Activated CD4-positive, alpha-beta memory T cell treated with anti-CD3 and anti-CD28 coated beads, Interleukin-2, amount 10 ng/mL, durations not matched to agents 7 days and 5 days (primary cell): Measurements from ENCODE around the gene MUC21. TPM values are rescaled to one million over a fixed set of nuclear protein-coding genes. Genes with fewer than 3 reads are reported as not detected.
"Not testable (repeated sequence)": the region's sequence is repeated elsewhere in the genome, so short reads cannot be mapped to it uniquely, and the experiment has no call there.

Experiments used
- CTCF ChIA-PET: fragments of 350-600 bp; sonication (Branson Sonifier 250); formaldehyde crosslinking; loops from one replicate; lab custom pipeline; 2021; ENCODE audit warnings: antibody characterized with exemption, inconsistent platforms; lab: Charles Lee
- POLR2A ChIA-PET: fragments of 350-600 bp; sonication (Branson Sonifier 250); formaldehyde crosslinking; loops from one replicate; lab custom pipeline; 2021; ENCODE audit warnings: antibody characterized with exemption; lab: Charles Lee
- DNase-seq: peaks from one replicate; pipeline ENCODE4 v3.0.0-alpha.2; 2020
- H3K27ac Mint-ChIP-seq: one replicate; pipeline ENCODE4 v1.8.0; 2021; ENCODE audit warnings: mild to moderate bottlenecking, mixed read lengths
- H3K27me3 Mint-ChIP-seq: one replicate; pipeline ENCODE4 v1.8.0; 2021; ENCODE audit warnings: mixed read lengths
- H3K36me3 Mint-ChIP-seq: one replicate; pipeline ENCODE4 v1.8.0; 2021; ENCODE audit warnings: low read depth, mixed read lengths
- H3K4me1 Mint-ChIP-seq: one replicate; pipeline ENCODE4 v1.8.0; 2021; ENCODE audit warnings: mixed read lengths
- H3K4me3 Mint-ChIP-seq: one replicate; pipeline ENCODE4 v1.8.0; 2021; ENCODE audit warnings: mild to moderate bottlenecking, mixed read lengths
- H3K9me3 Mint-ChIP-seq: one replicate; pipeline ENCODE4 v1.8.0; 2021; ENCODE audit warnings: mixed read lengths
- total RNA-seq, 2 experiments: library from RNA; stranded (reverse); gene quantifications; one replicate each; pipeline ENCODE4 v1.2.3, GENCODE V29; 2021

MUC21 gene
- total RNA-seq, 2 experiments from 2014 or later, result not detected

DNA sequence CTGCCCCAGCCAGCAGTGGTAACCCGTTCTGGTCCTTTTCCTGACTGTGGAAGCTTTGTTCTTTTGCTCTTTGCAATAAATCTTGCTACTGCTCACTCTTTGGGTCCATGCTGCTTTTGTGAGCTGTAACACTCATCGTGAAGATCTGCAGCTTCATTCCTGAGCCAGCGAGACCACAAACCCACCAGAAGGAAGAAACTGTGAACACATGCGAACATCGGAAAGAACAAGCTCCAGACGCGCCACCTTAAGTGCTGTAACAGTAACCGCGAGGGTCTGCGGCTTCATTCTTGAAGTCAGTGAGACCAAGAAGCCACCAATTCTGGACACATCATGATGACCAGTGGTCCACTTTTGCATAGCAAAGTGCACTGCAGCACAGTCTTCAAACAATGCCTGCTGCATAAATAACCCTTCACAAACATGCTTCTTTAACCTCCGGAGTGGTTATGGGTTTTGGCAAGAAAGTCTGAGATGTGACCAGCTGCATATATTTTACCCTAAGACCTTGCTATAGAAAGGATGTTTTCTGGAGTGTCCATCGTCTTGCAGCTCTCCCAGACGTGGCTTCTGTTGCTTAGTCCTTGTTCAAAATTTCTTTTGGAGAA is 17.9 kb downstream of the MUC21 start:
- H3K36me3 Mint-ChIP-seq, result no peaks in the 10 kb centered on the region
- peaks cover 2% of the 10 kb centered on the region for H3K4me1 Mint-ChIP-seq
- H3K27me3 Mint-ChIP-seq, result peaks cover 4% of the 10 kb centered on the region
- ChIA-PET CTCF (no interaction called here), POLR2A (no interaction called here)
- no peak overlapping the region for H3K27ac Mint-ChIP-seq
- no peaks in the 10 kb centered on the region for H3K9me3 Mint-ChIP-seq
- H3K4me3 Mint-ChIP-seq, result no peak overlapping the region
- DNase-seq, result no peak

- CTCF ChIA-PET, result no interaction called here
- H3K36me3 Mint-ChIP-seq, result no peaks in the 10 kb centered on the region
- no peak for DNase-seq
- POLR2A ChIA-PET, result no interaction called here
- peaks cover 2% of the 10 kb centered on the region for H3K4me1 Mint-ChIP-seq
- no peaks in the 10 kb centered on the region for H3K9me3 Mint-ChIP-seq
- H3K27ac Mint-ChIP-seq, result no peak overlapping the region
- H3K4me3 Mint-ChIP-seq, result no peak overlapping the region
- H3K27me3 Mint-ChIP-seq, result peaks cover 11% of the 10 kb centered on the region
Measured at GRCh38 chr6:31002471-31002870, 19.0 kb downstream of the MUC21 start.

DNA sequence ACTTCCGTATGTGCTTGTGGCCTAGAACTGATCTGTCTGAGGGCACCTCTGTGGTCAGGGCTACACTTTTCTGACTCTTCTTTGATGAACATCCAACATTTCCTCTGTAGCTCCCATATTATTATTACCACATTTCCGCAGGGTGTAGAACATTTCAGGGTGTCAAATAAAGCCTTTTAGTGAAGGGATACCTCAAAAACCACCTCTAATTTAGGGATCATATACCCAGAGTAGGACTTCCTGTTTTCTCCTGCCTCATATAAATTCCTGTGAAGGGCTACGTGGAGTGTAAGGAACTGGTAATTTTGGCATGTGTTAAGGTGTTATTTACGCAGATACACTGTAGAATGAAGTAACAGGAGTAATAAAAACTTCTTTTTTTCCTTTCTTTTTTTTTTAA is 21.3 kb downstream of the MUC21 start:
- ChIA-PET POLR2A (no interaction called here), CTCF (no interaction called here)
- peaks cover 26% of the 10 kb centered on the region for H3K27me3 Mint-ChIP-seq
- H3K9me3 Mint-ChIP-seq, result no peaks in the 10 kb centered on the region
- peaks cover 2% of the 10 kb centered on the region for H3K4me1 Mint-ChIP-seq
- no peak for DNase-seq
- no peak overlapping the region for H3K4me3 Mint-ChIP-seq
- H3K27ac Mint-ChIP-seq, result no peak overlapping the region
- no peaks in the 10 kb centered on the region for H3K36me3 Mint-ChIP-seq

DNA sequence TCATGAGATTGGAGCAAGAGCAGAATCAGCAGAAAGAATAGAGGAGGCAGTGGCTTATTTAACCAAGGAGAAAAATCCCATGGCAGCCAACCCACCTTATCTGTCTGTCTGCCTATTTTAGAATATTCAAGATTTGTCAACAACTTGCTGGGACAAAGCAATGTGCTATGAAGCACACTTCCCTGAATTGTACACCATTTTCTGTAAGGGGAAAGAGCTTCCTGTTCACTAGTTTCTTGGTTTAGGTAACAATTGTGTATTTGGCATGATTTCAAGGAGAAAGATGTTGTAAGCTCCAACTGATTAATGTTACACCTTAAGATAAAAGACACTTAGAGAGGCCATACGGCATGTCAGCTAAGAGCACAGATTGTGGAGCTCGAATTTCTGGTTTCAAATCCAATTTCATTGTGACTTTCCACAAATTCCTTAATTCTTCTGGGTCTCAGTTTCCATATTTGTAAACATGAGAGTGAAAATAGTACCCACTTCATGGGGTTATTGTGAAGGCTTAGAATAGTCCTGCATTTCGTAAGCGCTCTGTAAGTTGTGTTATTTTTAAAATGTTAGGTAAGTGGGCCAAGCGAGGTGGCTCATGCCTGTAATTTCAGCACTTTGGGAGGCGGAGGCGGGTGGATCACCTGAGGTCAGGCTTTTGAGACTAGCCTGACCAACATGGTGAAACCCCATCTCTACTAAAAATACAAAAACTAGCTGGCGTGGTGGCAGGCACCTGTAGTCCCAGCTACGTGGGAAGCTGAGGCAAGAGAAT is 21.9 kb downstream of the MUC21 start:
- ChIA-PET CTCF (no interaction called here), POLR2A (no interaction called here)
- H3K36me3 Mint-ChIP-seq, result no peaks in the 10 kb centered on the region
- H3K27ac Mint-ChIP-seq, result no peak overlapping the region
- H3K4me1 Mint-ChIP-seq, result peaks cover 2% of the 10 kb centered on the region
- no peak overlapping the region for H3K4me3 Mint-ChIP-seq
- H3K27me3 Mint-ChIP-seq, result peaks cover 26% of the 10 kb centered on the region
- DNase-seq, result no peak
- H3K9me3 Mint-ChIP-seq, result no peaks in the 10 kb centered on the region

DNA sequence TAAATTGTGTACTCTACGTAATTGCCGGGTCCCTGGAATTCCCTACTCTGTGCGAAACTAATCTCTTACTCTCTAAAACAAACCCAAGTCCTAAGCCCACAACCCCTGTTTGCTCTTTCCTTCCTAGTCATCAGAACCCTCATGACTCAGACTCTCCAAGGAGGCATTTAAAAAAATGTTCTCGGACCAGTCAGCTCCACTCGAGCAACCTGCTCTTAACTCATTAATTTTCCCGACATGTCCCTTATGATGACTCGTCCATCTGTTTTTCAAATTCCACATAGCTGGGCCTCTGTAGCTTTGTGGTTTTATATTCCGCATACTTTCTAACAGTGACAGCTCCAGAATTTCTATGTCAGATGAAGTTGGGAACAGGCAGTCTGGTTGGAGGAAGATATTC is 24.2 kb downstream of the MUC21 start:
- Mint-ChIP-seq H3K36me3 (no peaks in the 10 kb centered on the region), H3K27me3 (peaks cover 30% of the 10 kb centered on the region), H3K27ac (no peak overlapping the region), H3K4me3 (no peak overlapping the region), H3K9me3 (no peaks in the 10 kb centered on the region), H3K4me1 (no peaks in the 10 kb centered on the region)
- no peak for DNase-seq
- POLR2A ChIA-PET, result no interaction called here
- CTCF ChIA-PET, result no interaction called here

DNA sequence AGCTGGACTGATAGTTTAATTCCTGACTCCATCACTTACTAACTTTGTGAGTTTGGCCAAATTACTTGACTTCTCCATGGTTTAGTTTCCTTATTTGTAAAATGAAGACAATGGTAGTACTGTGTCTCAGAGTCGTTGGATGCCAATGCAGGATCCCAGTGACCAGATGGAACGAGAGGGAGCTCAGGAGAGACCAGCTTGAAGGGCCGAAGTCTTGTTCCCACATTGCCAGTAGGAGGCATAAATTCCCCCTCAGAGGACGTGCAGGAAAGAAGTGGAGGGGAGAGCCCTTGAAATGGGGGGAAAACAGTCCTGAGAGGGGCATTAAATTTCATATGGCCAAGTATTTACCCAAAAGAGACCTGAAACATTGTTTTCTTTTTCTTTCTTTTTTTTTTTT is 24.6 kb downstream of the MUC21 start:
- no peaks in the 10 kb centered on the region for H3K36me3 Mint-ChIP-seq
- H3K27me3 Mint-ChIP-seq, result peaks cover 30% of the 10 kb centered on the region
- no peaks in the 10 kb centered on the region for H3K4me1 Mint-ChIP-seq
- no peak for DNase-seq
- CTCF ChIA-PET, result no interaction called here
- POLR2A ChIA-PET, result no interaction called here
- no peak overlapping the region for H3K27ac Mint-ChIP-seq
- H3K4me3 Mint-ChIP-seq, result no peak overlapping the region
- H3K9me3 Mint-ChIP-seq, result no peaks in the 10 kb centered on the region

GRCh38 chr6:31009731-31010130 is 26.2 kb downstream of the MUC21 start:
- CTCF ChIA-PET, result no interaction called here
- H3K27ac Mint-ChIP-seq, result no peak overlapping the region

DNA sequence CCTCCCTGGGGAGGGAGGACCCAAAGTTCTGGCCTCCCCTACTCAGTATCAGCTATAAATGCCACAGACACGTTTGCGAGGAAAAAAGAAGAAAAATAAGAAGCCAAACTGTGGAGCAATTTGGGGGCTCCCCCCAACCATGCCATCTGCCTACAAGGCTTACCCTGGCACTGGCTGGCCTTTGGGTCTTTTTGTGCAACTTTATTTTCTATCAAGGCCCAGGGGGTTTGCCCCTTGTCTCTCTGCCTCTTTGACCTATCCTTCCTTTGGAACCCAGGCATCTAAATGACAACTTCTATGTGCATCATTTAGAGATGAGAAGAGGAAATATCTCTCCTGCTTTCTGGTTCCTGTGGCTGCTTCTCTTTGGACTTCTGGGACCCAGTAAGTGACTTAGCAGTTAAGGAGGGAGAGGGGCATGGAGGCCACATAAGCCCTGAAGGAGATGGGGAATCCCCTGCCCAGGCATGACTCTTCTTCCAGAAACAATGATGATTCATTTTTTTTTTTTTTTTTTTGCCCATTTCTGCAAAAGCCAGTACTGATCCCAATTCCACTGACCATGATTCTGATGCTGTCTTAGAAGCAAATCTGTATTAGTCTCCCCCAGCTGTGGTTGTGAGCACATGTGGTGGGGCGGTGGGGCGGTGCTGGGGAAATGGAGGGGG is 27.0 kb downstream of the MUC21 start, which contains the start of gene MUC22:
MUC22 (plus strand) TSS at position 82 of the 668 bp plus-strand sequence; CDS start at position 315, 233 bp downstream.
- ChIA-PET POLR2A (no interaction called here), CTCF (no interaction called here)
- H3K27ac Mint-ChIP-seq, result no peak within 1 kb of the TSS
- no peaks in the 10 kb centered on the region for H3K36me3 Mint-ChIP-seq
- H3K27me3 Mint-ChIP-seq, result peaks cover 36% of the 10 kb centered on the region
- H3K9me3 Mint-ChIP-seq, result no peaks in the 10 kb centered on the region
- H3K4me3 Mint-ChIP-seq, result no peak within 1 kb of the TSS
- no peaks in the 10 kb centered on the region for H3K4me1 Mint-ChIP-seq
- no peak for DNase-seq

More at GRCh38 chr6:31009731-31010130, 26.2 kb downstream of the MUC21 start:
- no peak overlapping the region for H3K4me3 Mint-ChIP-seq
- no peaks in the 10 kb centered on the region for H3K36me3 Mint-ChIP-seq
- H3K27me3 Mint-ChIP-seq, result peaks cover 36% of the 10 kb centered on the region
- no peak for DNase-seq
- no peaks in the 10 kb centered on the region for H3K9me3 Mint-ChIP-seq
- no peaks in the 10 kb centered on the region for H3K4me1 Mint-ChIP-seq
- POLR2A ChIA-PET, result no interaction called here

DNA sequence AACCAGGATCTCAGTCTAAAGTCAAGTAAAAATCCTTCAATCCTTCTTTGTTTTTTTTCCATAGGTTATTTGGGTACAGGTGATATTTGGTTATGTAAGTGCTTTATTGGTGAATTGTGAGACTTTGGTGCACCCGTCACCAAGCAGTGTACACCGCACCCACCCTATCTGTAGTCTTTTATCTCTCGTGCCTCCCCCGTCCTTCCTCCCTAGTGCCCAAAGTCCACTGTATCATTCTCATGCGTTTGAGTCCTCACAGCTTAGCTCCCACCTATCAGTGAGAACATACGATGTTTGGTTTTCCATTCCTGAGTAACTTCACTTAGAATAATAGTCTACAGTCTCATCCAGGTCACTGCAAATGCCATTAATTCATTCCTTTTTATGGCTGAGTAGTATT is 27.6 kb downstream of the MUC21 start:
- no peak for DNase-seq
- Mint-ChIP-seq H3K27ac (no peak overlapping the region), H3K36me3 (no peaks in the 10 kb centered on the region), H3K9me3 (no peaks in the 10 kb centered on the region), H3K4me1 (no peaks in the 10 kb centered on the region), H3K27me3 (peaks cover 37% of the 10 kb centered on the region), H3K4me3 (no peak overlapping the region)
- POLR2A ChIA-PET, result no interaction called here
- CTCF ChIA-PET, result no interaction called here

- Mint-ChIP-seq H3K4me3 (no peak overlapping the region), H3K27ac (no peak overlapping the region), H3K4me1 (no peaks in the 10 kb centered on the region), H3K9me3 (no peaks in the 10 kb centered on the region), H3K27me3 (peaks cover 24% of the 10 kb centered on the region), H3K36me3 (no peaks in the 10 kb centered on the region)
- no peak for DNase-seq
- ChIA-PET CTCF (interaction anchor here (1.2 kb wide), 1 partner anchor 43 kb away, joined by 3 read pairs; no protein-coding TSS in a partner anchor), POLR2A (no interaction called here)
Measured at GRCh38 chr6:31016659-31017299, 33.3 kb downstream of the MUC21 start.

GRCh38 chr6:31017436-31017835 is 33.9 kb downstream of the MUC21 start:
- H3K4me3 Mint-ChIP-seq, H3K4me1 Mint-ChIP-seq, DNase-seq, H3K27ac Mint-ChIP-seq, POLR2A ChIA-PET, H3K36me3 Mint-ChIP-seq, H3K9me3 Mint-ChIP-seq: not testable (repeated sequence)
- CTCF ChIA-PET, result interaction anchor here (1.8 kb wide), 1 partner anchor 62 kb away, joined by 5 read pairs; no protein-coding TSS in a partner anchor
- H3K27me3 Mint-ChIP-seq, result peaks cover 22% of the 10 kb centered on the region

- CTCF ChIA-PET, result interaction anchor here (1.0 kb wide), 1 partner anchor 60 kb away, joined by 3 read pairs; no protein-coding TSS in a partner anchor
- POLR2A ChIA-PET, result no interaction called here
- no peak for DNase-seq
Measured at GRCh38 chr6:31020057-31020456, 36.5 kb downstream of the MUC21 start.

More at GRCh38 chr6:31020057-31020456, 36.5 kb downstream of the MUC21 start:
- Mint-ChIP-seq H3K27me3 (peaks cover 22% of the 10 kb centered on the region), H3K36me3 (no peaks in the 10 kb centered on the region), H3K9me3 (no peaks in the 10 kb centered on the region), H3K27ac (no peak overlapping the region), H3K4me1 (no peaks in the 10 kb centered on the region), H3K4me3 (no peak overlapping the region)
